SK-N-DZ (cell line): Measurements from ENCODE around the gene SBNO2.

Experiments used
- DNase-seq: peaks from one replicate; pipeline ENCODE4 v3.0.0-alpha.2; 2015; ENCODE audit warnings: low spot score

Gene SBNO2

DNA sequence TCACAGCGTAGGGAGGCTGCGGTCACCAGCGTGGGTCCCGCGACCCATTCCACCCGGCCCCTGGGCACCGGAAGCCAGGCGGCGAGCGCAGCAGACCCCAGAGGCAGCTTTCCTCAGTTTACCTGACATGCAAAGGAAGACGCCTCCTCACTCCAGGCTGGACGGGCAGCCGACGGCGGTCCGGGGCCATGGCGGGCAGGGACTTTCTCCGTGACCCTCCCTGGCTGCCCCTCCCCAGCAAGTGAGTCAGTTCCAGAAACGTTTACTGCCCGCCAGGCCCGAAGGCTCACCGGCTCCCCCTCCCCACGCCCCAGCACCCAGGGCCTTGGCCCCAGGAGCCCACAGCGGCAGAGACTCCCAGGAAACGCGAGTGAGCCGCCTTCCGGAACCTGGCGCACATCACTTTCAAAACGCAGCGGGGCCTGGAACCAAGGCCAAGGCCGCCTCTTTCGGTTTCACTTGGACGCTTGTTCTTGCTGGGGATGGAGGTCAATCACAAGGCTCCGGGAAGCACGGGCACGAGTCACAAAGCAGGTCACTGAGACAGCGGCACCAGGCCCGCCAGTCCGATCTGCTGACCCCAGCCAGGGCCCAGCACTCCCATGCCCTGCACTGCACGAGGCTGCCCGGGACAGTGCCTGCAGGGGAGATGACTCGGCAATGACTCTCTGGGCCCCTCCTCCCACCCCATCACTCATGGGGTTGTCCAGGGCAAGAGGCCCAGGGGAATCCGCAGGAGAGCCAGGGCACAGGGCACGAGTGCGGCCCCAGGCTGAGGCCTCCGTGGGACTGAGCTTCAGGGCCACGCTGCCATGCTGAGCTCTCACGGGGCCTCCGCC lies 5.3 kb downstream of the SBNO2 start:
- no peak for DNase-seq

- DNase-seq, result no peak
Observed at GRCh38 chr19:1167687-1168571, 6.1 kb downstream of the SBNO2 start.

GRCh38 chr19:1166872-1167573 lies 7.0 kb downstream of the SBNO2 start:
- no peak for DNase-seq

DNA sequence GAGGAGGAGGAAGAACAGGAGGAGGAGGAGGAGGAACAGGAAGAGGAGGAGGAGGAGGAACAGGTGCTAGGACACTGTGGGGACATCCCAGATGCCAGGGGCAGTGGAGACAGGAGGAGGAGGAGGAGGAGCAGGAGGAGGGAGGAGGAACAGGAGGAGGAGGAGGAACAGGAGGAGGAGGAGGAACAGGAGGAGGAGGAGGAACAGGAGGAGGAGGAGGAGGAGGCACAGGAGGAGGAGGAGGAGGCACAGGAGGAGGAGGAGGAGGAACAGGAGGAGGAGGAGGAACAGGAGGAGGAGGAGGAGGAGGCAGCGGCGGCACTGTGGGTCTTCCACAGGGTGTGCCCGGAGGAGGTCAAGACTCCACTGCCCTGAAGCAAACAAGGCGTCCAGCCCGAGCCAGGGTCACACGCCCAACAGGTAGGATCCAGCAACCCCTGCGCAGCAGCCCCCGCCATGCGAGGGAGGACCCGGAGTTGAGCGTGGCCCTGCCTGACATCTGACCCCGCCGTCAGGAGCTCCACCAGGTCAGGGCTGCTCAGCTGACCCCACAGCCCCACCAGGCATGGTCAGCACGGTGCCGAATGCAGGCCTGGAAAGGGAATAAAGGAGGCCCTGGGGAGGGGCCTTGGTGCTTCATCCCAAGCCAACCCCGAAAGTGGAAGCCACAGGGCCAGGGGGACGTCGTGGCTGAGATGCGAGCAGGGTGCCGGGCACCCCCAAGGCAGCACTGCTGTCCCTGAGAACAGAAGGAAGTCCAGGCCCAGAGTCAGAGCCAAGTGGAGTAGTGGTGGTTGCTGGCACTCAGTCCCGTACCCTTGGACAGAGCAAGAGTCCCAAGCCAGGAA lies 9.2 kb downstream of the SBNO2 start:
- no peak for DNase-seq

- DNase-seq, result no peak
Observed at GRCh38 chr19:1163934-1164683, 10.0 kb downstream of the SBNO2 start.

DNA sequence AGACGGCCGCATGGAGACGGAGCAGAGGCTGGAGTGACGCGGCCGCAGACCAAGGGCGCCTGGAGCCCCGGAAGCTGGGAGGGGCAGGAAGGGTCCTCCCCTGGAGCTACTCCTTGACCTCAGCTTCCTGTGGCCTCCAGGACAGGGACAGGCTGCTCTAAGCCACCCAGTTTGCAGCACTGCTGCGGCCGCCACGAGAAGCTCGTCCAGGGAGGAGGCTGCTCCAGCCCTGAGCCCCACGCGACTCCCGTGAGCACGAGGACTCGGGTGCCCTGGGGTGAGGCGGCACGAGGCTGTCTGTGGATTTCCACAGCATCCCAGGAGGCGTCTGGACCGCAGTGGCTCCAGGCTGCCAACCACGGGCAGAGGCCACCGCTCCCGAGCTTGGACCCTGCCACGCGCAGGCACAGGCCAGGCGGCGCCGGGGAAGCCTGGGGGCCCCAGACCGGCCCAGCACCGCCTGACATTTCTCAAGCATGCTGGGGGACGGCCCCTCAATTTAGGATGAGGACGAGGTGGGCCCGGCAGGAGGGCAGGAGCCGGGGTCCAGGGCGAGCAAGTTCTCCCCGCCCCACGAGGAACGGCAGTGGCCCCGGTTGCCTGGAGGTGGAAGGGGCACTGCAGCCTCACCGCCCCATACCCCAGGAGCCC lies 10.7 kb downstream of the SBNO2 start:
- DNase-seq, result no peak

DNA sequence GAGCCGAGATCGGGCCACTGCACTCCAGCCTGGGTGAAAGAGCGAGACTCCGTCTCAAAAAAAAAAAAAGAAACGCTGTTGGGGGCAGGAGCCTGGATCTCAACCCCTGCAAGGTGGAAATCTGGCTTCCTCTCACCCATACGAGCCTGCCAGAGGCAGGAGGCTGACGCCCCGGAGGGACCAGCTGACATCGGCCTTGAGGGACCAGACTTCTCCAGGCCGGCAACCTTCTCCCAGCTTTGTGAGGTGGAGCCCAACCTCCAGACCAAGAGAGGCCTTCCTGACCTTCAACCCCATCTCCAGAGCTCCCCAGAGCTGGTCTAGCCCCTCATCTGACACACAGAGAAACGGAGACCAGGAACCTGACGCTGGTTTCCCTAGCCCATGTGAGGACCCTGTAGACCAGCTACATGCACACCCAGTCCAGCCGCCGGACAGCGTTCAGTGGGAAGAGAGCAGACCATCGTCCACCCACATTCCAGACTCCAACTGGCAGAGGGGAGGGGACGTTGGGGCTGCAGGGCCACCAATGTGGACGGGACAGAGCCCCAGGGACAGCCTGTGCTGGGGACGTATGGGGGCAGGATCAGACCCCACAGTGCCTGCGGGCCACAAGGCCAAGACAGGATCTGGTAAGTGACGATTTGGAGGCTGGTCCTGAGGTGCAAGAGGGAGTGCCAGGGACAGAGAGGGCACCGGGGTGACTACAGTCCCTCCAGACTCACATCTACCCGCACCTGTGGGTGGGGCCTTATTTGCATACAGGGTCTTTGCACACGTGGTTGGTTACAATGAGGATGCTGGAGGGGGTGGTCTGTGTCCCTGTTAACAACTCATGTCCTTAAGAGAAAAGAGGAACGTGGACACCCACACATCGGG lies 11.4 kb downstream of the SBNO2 start:
- no peak for DNase-seq

DNA sequence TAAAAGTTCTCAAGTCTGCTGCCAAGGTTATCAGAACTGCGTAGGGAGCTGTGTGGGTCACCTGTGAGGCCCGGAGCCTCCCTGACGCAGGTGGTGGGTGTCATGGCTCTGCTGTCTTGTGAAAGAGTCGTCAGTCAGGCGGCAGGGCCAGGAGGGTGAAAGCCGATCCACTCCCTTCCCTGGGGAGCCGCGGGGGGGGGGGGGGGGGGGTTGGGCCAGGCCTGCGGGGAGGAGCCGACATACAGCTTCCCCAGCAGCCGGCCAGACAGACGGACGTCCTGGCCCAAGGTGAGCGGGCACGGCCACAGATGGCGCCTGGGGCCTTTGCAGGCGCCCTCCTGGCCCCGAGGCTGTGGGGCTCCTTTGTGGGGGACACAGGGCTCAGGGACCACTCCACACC lies 12.4 kb downstream of the SBNO2 start:
- DNase-seq, result no peak

DNA sequence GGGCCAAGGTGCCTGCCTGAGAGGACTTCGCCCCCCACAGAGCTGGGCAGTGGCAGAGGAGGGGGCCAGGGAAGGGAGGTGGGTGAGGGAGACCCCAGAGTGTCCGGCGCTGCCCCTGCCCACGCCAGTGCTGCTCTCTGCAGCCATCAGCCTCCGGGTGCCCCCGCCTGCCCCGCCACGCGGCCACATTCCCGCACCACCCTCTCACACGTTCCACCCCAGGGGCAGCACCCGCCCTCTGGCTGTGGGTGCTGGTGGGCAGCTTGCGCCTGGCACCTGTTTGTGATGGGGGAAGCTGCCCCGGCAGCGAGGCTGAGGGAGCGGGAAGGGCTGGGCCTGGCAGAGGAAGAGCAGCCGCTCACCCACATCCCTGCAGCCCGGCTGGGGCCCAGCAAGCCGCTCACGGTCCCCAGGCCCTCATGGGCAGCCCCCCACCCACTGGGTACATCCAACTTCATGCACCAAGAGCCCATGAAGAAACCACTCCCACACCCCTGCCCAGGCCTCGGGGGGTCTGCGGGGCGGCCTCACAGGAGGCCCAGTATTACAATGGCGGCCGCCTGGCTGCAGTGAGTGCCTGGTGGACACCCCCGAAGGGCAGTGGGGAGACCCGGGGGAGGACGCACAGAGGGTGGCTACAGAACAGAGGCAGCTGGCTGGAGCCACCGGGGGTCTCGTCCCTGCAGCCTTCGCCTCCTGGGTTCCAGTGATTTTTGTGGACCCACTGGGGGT lies 14.0 kb downstream of the SBNO2 start:
- no peak for DNase-seq

- no peak for DNase-seq
Observed at GRCh38 chr19:1158885-1159448, 15.1 kb downstream of the SBNO2 start.

- DNase-seq, result no peak
Observed at GRCh38 chr19:1157931-1158884, 15.9 kb downstream of the SBNO2 start.

GRCh38 chr19:1156830-1157615 lies 17.0 kb downstream of the SBNO2 start:
- DNase-seq, result no peak

DNA sequence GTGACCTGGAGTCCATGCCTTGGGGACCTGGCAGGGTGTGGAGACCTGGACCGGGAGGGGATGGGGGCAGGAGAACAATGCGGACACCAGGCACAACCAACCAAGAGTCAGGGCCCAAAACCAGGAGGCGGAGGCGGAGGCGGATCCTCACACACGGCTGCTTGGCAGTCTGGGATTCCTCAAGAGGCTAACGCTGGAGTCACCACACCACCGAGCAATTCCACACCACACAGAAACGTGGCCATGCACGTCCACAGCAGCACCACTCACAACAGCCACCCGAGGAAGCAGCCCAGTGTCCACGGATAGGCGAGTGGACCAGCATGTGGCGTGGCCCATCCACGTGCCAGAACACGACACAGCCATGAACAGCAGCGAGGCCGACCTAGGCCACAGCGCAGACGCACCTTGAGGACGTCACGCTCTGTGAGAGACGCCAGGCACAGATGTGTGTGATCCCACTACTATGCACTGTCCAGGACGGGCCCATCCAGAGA lies 17.7 kb downstream of the SBNO2 start:
- no peak for DNase-seq

GRCh38 chr19:1155352-1156304 lies 18.4 kb downstream of the SBNO2 start:
- DNase-seq, result no peak
